CD8-positive, alpha-beta memory T cell (primary cell): ENCODE measurements around the gene CD34. TPM values are rescaled to one million over a fixed set of nuclear protein-coding genes. Genes with fewer than 3 reads are reported as not detected.
"Not testable (repeated sequence)": the region's sequence is repeated elsewhere in the genome, so short reads cannot be mapped to it uniquely, and the experiment has no call there.

ENCODE experiments used
- CTCF ChIA-PET: fragments of 350-600 bp; sonication (Branson Sonifier 250); formaldehyde crosslinking; loops from one replicate; lab custom pipeline; 2021; ENCODE audit warnings: antibody characterized with exemption; lab: Charles Lee
- POLR2A ChIA-PET: fragments of 350-600 bp; sonication (Branson Sonifier 250); formaldehyde crosslinking; loops from one replicate; lab custom pipeline; 2021; ENCODE audit warnings: antibody characterized with exemption; lab: Charles Lee
- DNase-seq, 5 donors: peaks; one replicate each; pipeline versions ENCODE4 v3.0.0 to v3.0.0-alpha.2; 2020 to 2022; ENCODE audit warnings: mixed read lengths in 1 of 5
- H3K27ac ChIP-seq: one replicate; pipeline ENCODE4 v1.7.0; 2013; ENCODE audit warnings: low read depth, mild to moderate bottlenecking, low read length, moderate library complexity
- H3K27me3 ChIP-seq: 2 replicates; pipeline ENCODE4 v1.7.0; 2013; ENCODE audit warnings: low read length, mild to moderate bottlenecking; ENCODE audit not compliant: insufficient read depth, poor library complexity, severe bottlenecking
- H3K36me3 ChIP-seq: 2 replicates; pipeline ENCODE4 v1.7.0; 2013; ENCODE audit warnings: mild to moderate bottlenecking, low read length, moderate library complexity; ENCODE audit not compliant: insufficient read depth
- H3K4me1 ChIP-seq: 2 replicates; pipeline ENCODE4 v1.7.0; 2013; ENCODE audit warnings: mild to moderate bottlenecking, low read length, moderate library complexity; ENCODE audit not compliant: insufficient read depth
- H3K4me3 ChIP-seq: 2 replicates; pipeline ENCODE4 v1.7.0; 2013; ENCODE audit warnings: mild to moderate bottlenecking, low read length
- H3K9me3 ChIP-seq: 2 replicates; pipeline ENCODE4 v1.7.0; 2013; ENCODE audit warnings: mild to moderate bottlenecking, low read length
- H3K27ac Mint-ChIP-seq, 8 donors: one replicate each; pipeline ENCODE4 v1.8.0; 2020 to 2021; ENCODE audit warnings: mixed read lengths in 8 of 8, mild to moderate bottlenecking in 6 of 8, inconsistent platforms in 3 of 8, moderate library complexity in 3 of 8
- H3K27me3 Mint-ChIP-seq, 2 donors: one replicate each; pipeline ENCODE4 v1.8.0; 2020 to 2021; ENCODE audit warnings: mixed read lengths in 2 of 2, mild to moderate bottlenecking in 1 of 2, moderate library complexity in 1 of 2
- H3K36me3 Mint-ChIP-seq, 3 donors: one replicate each; pipeline ENCODE4 v1.8.0; 2020 to 2021; ENCODE audit warnings: mixed read lengths in 3 of 3, inconsistent platforms in 1 of 3, mild to moderate bottlenecking in 1 of 3
- H3K4me1 Mint-ChIP-seq, 3 donors: one replicate each; pipeline ENCODE4 v1.8.0; 2020 to 2021; ENCODE audit warnings: mixed read lengths in 3 of 3, inconsistent platforms in 1 of 3, mild to moderate bottlenecking in 1 of 3
- H3K4me3 Mint-ChIP-seq, 7 donors: one replicate each; pipeline ENCODE4 v1.8.0; 2020 to 2021; ENCODE audit warnings: mixed read lengths in 7 of 7, mild to moderate bottlenecking in 6 of 7, moderate library complexity in 4 of 7, inconsistent platforms in 2 of 7
- H3K9me3 Mint-ChIP-seq, 5 donors: one replicate each; pipeline ENCODE4 v1.8.0; 2020 to 2022; ENCODE audit warnings: mixed read lengths in 5 of 5, mild to moderate bottlenecking in 3 of 5, moderate library complexity in 2 of 5, inconsistent platforms in 1 of 5
- polyA plus RNA-seq: library from polyadenylated mRNA; unstranded; fragments of 300-500 nt; fragmentation: Illumina TruSeq; gene quantifications from one replicate; pipeline ENCODE4 v1.2.3, GENCODE V29; 2021
- total RNA-seq, 2 experiments: library from RNA; stranded (reverse); gene quantifications; one replicate each; pipeline ENCODE4 v1.2.3, GENCODE V29; 2021

Gene CD34
- total and polyA plus RNA-seq, 3 experiments from 2014 or later = not detected

DNA sequence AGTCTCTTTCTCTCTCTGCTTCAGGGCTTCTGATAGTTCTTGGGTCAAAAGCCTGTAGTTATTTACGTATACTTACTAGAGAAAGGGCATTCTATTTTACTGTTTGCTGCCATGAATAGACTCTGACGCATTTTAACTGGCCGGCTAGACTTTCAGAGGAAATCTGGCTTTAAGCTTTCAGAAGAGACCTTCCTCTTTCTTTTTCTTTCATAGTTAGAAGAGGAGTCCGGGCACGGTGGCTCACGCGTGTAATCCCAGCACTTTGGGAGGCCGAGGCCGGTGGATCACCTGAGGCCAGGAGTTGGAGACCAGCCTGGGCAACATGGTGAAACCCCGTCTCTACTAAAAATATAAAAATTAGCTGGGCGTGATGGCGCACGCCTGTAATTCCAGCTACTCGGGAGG lies 31.4 kb upstream of the CD34 start:
- H3K4me1 ChIP-seq, H3K9me3 Mint-ChIP-seq, H3K36me3 Mint-ChIP-seq, H3K4me3 ChIP-seq, H3K27me3 ChIP-seq, H3K9me3 ChIP-seq, H3K4me1 Mint-ChIP-seq, H3K27ac Mint-ChIP-seq, H3K27ac ChIP-seq, H3K36me3 ChIP-seq, POLR2A ChIA-PET, DNase-seq, H3K4me3 Mint-ChIP-seq: not testable (repeated sequence)
- CTCF ChIA-PET = interaction anchor here (0.9 to 1.3 kb wide), 2 partner anchors 21 to 58 kb away, joined by 3 read pairs; no protein-coding TSS in a partner anchor
- H3K27me3 Mint-ChIP-seq = peaks cover 31 to 58% of the 10 kb centered on the region in 2 donors

DNA sequence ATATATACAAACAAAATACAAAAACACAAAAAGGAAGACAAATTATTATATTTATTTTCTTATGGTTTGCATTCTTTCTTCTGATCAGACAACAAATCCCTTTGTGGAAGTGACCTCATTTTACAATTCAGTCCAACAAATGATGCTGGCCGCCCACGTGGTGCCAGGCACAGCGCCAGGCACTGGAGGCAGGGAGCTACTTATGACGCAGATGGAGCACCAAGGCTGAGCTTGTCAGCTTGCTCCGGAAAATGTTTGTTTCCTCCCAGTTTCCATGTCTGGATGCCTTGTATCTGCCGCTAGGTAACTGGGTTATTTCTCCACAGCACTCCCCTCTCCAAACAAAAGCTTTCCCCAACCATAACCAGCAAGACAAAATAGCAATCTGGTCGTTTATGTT lies 30.7 kb upstream of the CD34 start:
- ChIA-PET POLR2A (no interaction called here), CTCF (interaction anchor here (1.3 kb wide), 1 partner anchor 21 kb away, joined by 3 read pairs; no protein-coding TSS in a partner anchor)
- Mint-ChIP-seq H3K4me3 (no peak overlapping the region), H3K27ac (no peak overlapping the region), H3K4me1 (no peaks in the 10 kb centered on the region), H3K9me3 (no peaks in the 10 kb centered on the region), H3K36me3 (no peaks in the 10 kb centered on the region), H3K27me3 (peaks cover 32 to 61% of the 10 kb centered on the region in 2 donors)
- H3K4me1 ChIP-seq = no peaks in the 10 kb centered on the region
- no peak overlapping the region for H3K27ac ChIP-seq
- H3K36me3 ChIP-seq = no peaks in the 10 kb centered on the region
- H3K9me3 ChIP-seq = no peaks in the 10 kb centered on the region
- no peaks in the 10 kb centered on the region for H3K27me3 ChIP-seq
- DNase-seq = no peak
- H3K4me3 ChIP-seq = no peak overlapping the region

- Mint-ChIP-seq H3K36me3 (no peaks in the 10 kb centered on the region), H3K9me3 (peaks cover 3 to 11% (median 10%) of the 10 kb centered on the region in 5 donors), H3K27ac (no peak overlapping the region), H3K27me3 (peaks cover 33 to 65% of the 10 kb centered on the region in 2 donors), H3K4me1 (no peaks in the 10 kb centered on the region), H3K4me3 (no peak overlapping the region)
- H3K9me3 ChIP-seq = no peaks in the 10 kb centered on the region
- H3K36me3 ChIP-seq = no peaks in the 10 kb centered on the region
- POLR2A ChIA-PET = no interaction called here
- no peak for DNase-seq
- no peak overlapping the region for H3K4me3 ChIP-seq
- no peak overlapping the region for H3K27ac ChIP-seq
- H3K4me1 ChIP-seq = no peaks in the 10 kb centered on the region
- CTCF ChIA-PET = no interaction called here
- no peaks in the 10 kb centered on the region for H3K27me3 ChIP-seq
Measured at GRCh38 chr1:207938016-207938415, 27.1 kb upstream of the CD34 start.

DNA sequence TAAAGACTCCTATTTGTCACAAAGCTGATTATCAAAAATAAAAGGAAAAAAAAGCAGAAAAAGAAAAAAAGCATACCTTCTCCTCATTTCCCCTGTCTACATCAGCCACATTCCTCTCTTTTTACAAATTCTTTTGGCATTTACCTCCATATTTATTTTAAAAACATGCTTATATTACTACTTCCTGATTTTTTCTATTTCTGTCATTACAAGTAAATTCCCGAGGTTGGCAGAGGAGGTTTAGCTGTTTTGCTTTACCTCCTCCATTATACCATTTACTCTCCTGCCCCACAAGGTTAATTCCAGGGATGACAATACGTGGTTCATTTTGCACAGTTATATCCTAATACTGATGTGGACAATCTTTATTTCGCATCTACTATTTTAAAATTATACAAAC lies 26.3 kb upstream of the CD34 start:
- no peaks in the 10 kb centered on the region for H3K9me3 ChIP-seq
- no peaks in the 10 kb centered on the region for H3K36me3 Mint-ChIP-seq
- no peak overlapping the region for H3K4me3 ChIP-seq
- H3K27me3 ChIP-seq = no peaks in the 10 kb centered on the region
- H3K4me1 ChIP-seq = no peaks in the 10 kb centered on the region
- no peak overlapping the region for H3K27ac Mint-ChIP-seq
- no peak overlapping the region for H3K4me3 Mint-ChIP-seq
- H3K27me3 Mint-ChIP-seq = peaks cover 25 to 60% of the 10 kb centered on the region in 2 donors
- peaks cover 3 to 11% (median 10%) of the 10 kb centered on the region in 5 donors for H3K9me3 Mint-ChIP-seq
- CTCF ChIA-PET = no interaction called here
- POLR2A ChIA-PET = no interaction called here
- H3K4me1 Mint-ChIP-seq = no peaks in the 10 kb centered on the region
- no peak for DNase-seq
- no peak overlapping the region for H3K27ac ChIP-seq
- H3K36me3 ChIP-seq = no peaks in the 10 kb centered on the region

DNA sequence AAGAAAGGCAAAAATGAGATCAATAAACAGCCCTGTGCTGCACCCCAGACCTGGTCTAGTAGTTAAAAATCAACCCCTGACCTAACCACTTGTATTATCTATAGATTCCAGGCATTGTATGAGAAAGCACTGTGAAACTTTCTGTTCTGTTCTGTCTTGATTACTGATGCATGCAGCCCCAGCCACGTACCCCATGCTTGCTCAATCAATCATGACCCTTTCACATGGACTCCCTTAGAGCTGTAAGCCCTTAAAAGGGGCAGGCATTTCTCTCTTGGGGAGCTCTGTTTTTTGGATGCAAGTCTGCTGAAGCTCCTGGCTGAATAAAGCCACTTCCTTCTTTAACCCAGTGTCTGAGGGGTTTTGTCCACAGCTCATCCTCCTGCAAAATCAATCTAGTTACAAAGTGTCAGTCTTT lies 24.2 kb upstream of the CD34 start:
- DNase-seq = no peak
- Mint-ChIP-seq H3K9me3 (peaks cover 3 to 11% (median 10%) of the 10 kb centered on the region in 5 donors), H3K27me3 (peaks cover 21 to 50% of the 10 kb centered on the region in 2 donors), H3K27ac (no peak overlapping the region), H3K4me1 (no peaks in the 10 kb centered on the region), H3K36me3 (no peaks in the 10 kb centered on the region), H3K4me3 (no peak overlapping the region)
- H3K4me3 ChIP-seq = no peak overlapping the region
- H3K27ac ChIP-seq = no peak overlapping the region
- ChIA-PET POLR2A (no interaction called here), CTCF (interaction anchor here (1.1 to 1.5 kb wide), 3 partner anchors 14 to 50 kb away, joined by 4 to 5 read pairs (median 4); no protein-coding TSS in a partner anchor)
- H3K4me1 ChIP-seq = no peaks in the 10 kb centered on the region
- no peaks in the 10 kb centered on the region for H3K36me3 ChIP-seq
- H3K27me3 ChIP-seq = no peaks in the 10 kb centered on the region
- no peaks in the 10 kb centered on the region for H3K9me3 ChIP-seq

GRCh38 chr1:207933205-207933800 lies 22.4 kb upstream of the CD34 start:
- H3K27me3 ChIP-seq = no peaks in the 10 kb centered on the region
- CTCF ChIA-PET = no interaction called here
- no peak overlapping the region for H3K27ac ChIP-seq
- H3K36me3 ChIP-seq = no peaks in the 10 kb centered on the region
- no peaks in the 10 kb centered on the region for H3K9me3 ChIP-seq
- H3K27me3 Mint-ChIP-seq = peaks cover 9 to 45% of the 10 kb centered on the region in 2 donors
- no peaks in the 10 kb centered on the region for H3K4me1 ChIP-seq
- peaks cover 3 to 11% (median 10%) of the 10 kb centered on the region in 5 donors for H3K9me3 Mint-ChIP-seq
- H3K4me3 ChIP-seq = no peak overlapping the region
- no peaks in the 10 kb centered on the region for H3K36me3 Mint-ChIP-seq
- POLR2A ChIA-PET = no interaction called here
- DNase-seq = no peak
- no peak overlapping the region for H3K4me3 Mint-ChIP-seq
- H3K4me1 Mint-ChIP-seq = no peaks in the 10 kb centered on the region
- H3K27ac Mint-ChIP-seq = no peak overlapping the region

DNA sequence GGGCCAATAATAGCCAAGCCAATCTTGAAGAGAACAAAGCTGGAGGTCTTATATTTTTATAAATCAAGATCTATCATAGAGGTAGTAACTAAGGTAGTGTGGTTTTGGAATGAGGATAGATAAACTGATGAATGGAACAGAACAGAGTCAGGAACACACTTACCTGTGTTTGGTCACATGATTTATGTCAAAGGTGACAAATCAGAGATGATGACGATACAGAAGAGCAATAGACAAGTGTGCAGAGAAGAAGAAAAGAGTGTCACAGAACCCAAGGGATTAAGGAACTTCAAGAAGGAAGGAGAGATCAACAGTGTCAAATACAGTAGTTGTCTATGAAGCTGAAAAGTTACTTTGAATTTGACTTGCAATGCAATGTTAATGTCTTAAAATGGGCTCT lies 16.1 kb upstream of the CD34 start:
- ChIA-PET POLR2A (no interaction called here), CTCF (no interaction called here)
- Histone ChIP-seq H3K4me3 (no peak overlapping the region), H3K4me1 (no peaks in the 10 kb centered on the region), H3K27me3 (no peaks in the 10 kb centered on the region), H3K27ac (no peak overlapping the region), H3K9me3 (no peaks in the 10 kb centered on the region), H3K36me3 (no peaks in the 10 kb centered on the region)
- DNase-seq = no peak
- Mint-ChIP-seq H3K4me3 (no peak overlapping the region), H3K4me1 (no peaks in the 10 kb centered on the region), H3K27me3 (peaks cover 0 to 44% of the 10 kb centered on the region in 2 donors), H3K36me3 (no peaks in the 10 kb centered on the region), H3K9me3 (no peaks in the 10 kb centered on the region), H3K27ac (no peak overlapping the region)

GRCh38 chr1:207925969-207926368 lies 15.0 kb upstream of the CD34 start:
- H3K4me3 ChIP-seq, H3K9me3 Mint-ChIP-seq, H3K36me3 ChIP-seq, H3K9me3 ChIP-seq, H3K4me1 ChIP-seq, H3K27me3 ChIP-seq, H3K4me3 Mint-ChIP-seq, POLR2A ChIA-PET, H3K27ac ChIP-seq, DNase-seq, H3K4me1 Mint-ChIP-seq, H3K36me3 Mint-ChIP-seq: not testable (repeated sequence)
- CTCF ChIA-PET = interaction anchor here (0.9 to 1.1 kb wide), 2 partner anchors 37 to 39 kb away, joined by 3 read pairs; no protein-coding TSS in a partner anchor
- peak overlapping the region in 1 of 8 donors; percentile 58 for H3K27ac Mint-ChIP-seq
- peaks cover 0 to 52% of the 10 kb centered on the region in 2 donors for H3K27me3 Mint-ChIP-seq
